ENCODE data around the gene TFF1.

The TFF1 gene

GRCh38 chr21:42397746-42398394, 31.5 kb upstream of the TFF1 start:
- no peak for DNase-seq

- DNase-seq, result no peak
Measured at GRCh38 chr21:42396799-42397745, 30.7 kb upstream of the TFF1 start.

- DNase-seq, result no peak
Measured at GRCh38 chr21:42395905-42396651, 29.7 kb upstream of the TFF1 start, which contains the start of gene TMPRSS3. TMPRSS3 (minus strand) TSS chr21:42396052; CDS start chr21:42395417, 635 bp downstream.

- DNase-seq, result no peak
Measured at GRCh38 chr21:42395302-42395701, 29.0 kb upstream of the TFF1 start.

GRCh38 chr21:42393443-42393950, 27.2 kb upstream of the TFF1 start:
- DNase-seq, result no peak

- no peak for DNase-seq
Measured at GRCh38 chr21:42392731-42393442, 26.6 kb upstream of the TFF1 start.

GRCh38 chr21:42391297-42391696, 25.0 kb upstream of the TFF1 start:
- DNase-seq, result no peak

- DNase-seq, result no peak
Measured at GRCh38 chr21:42390696-42391095, 24.4 kb upstream of the TFF1 start.

- DNase-seq, result no peak
Measured at GRCh38 chr21:42390193-42390592, 23.9 kb upstream of the TFF1 start.

- peak; percentile 50 for DNase-seq
Measured at GRCh38 chr21:42389449-42389835, 23.1 kb upstream of the TFF1 start.

- no peak for DNase-seq
Measured at GRCh38 chr21:42388740-42389448, 22.6 kb upstream of the TFF1 start.

- DNase-seq, result no peak
Measured at GRCh38 chr21:42387843-42388340, 21.6 kb upstream of the TFF1 start.

GRCh38 chr21:42387164-42387563, 20.8 kb upstream of the TFF1 start:
- DNase-seq, result no peak

GRCh38 chr21:42386034-42386591, 19.8 kb upstream of the TFF1 start:
- DNase-seq, result no peak

- no peak for DNase-seq
Measured at GRCh38 chr21:42385619-42386018, 19.3 kb upstream of the TFF1 start.

- DNase-seq, result no peak
Measured at GRCh38 chr21:42384989-42385388, 18.7 kb upstream of the TFF1 start.

GRCh38 chr21:42384156-42384945, 18.0 kb upstream of the TFF1 start:
- peak; percentile 91 for DNase-seq

GRCh38 chr21:42383331-42383730, 17.0 kb upstream of the TFF1 start:
- DNase-seq, result no peak

- DNase-seq, result no peak
Measured at GRCh38 chr21:42382915-42383314, 16.6 kb upstream of the TFF1 start.

- peak; percentile 67 for DNase-seq
Measured at GRCh38 chr21:42381347-42381984, 15.1 kb upstream of the TFF1 start.
